H1 (cell line): Measurements from ENCODE around the gene KCNJ9. TPM values are rescaled to one million over a fixed set of nuclear protein-coding genes. Genes with fewer than 3 reads are reported as not detected.
A peak's percentile ranks its signal among the peaks of the same experiment; 100 is the strongest.

Source experiments
- ASH2L ChIP-seq: fragments of 200-600, 300-600 bp; sonication (generic); IDR thresholded peaks from one replicate; pipeline ENCODE4 v1.7.1; 2017; ENCODE audit warnings: low read length
- CBX8 ChIP-seq: fragments of 300-800, 300-1000 bp; sonication (generic); IDR thresholded peaks from 2 replicates; pipeline ENCODE4 v1.7.1; 2016; ENCODE audit warnings: low read depth, low read length, borderline replicate concordance
- CEBPB ChIP-seq: IDR thresholded peaks from 2 replicates; pipeline ENCODE4 v1.6.1; 2012; ENCODE audit warnings: low read depth, low read length
- CHD1 ChIP-seq: IDR thresholded peaks from 2 replicates; pipeline ENCODE4 v1.6.1; 2012; ENCODE audit warnings: low read depth, low read length, improper control_type of control experiment
- CHD2 ChIP-seq: IDR thresholded peaks from 2 replicates; pipeline ENCODE4 v1.6.1; 2012; ENCODE audit warnings: low read length, improper control_type of control experiment
- GABPA ChIP-seq: IDR thresholded peaks from 2 replicates; pipeline ENCODE4 v1.6.1; 2011; ENCODE audit warnings: mild to moderate bottlenecking, low read length, moderate library complexity, borderline replicate concordance; ENCODE audit not compliant: insufficient read depth
- GTF2F1 ChIP-seq: IDR thresholded peaks from 2 replicates; pipeline ENCODE4 v1.6.1; 2012; ENCODE audit warnings: low read depth, low read length, improper control_type of control experiment, borderline replicate concordance
- KDM4A ChIP-seq: IDR thresholded peaks from one replicate; pipeline ENCODE4 v1.7.1; 2012; ENCODE audit warnings: low read depth, mild to moderate bottlenecking, moderate library complexity, low read length, inconsistent platforms; ENCODE audit not compliant: severe bottlenecking
- MAFK ChIP-seq: IDR thresholded peaks from 2 replicates; pipeline ENCODE4 v1.6.1; 2012; ENCODE audit warnings: low read depth, mild to moderate bottlenecking, improper control_type of control experiment, low read length
- NANOG ChIP-seq: IDR thresholded peaks from 2 replicates; pipeline ENCODE4 v1.6.1; 2011; ENCODE audit warnings: low read length, low read depth, mild to moderate bottlenecking, inconsistent platforms; ENCODE audit not compliant: insufficient read depth, poor library complexity, severe bottlenecking
- PHF8 ChIP-seq: fragments of 200-600 bp; sonication (generic); conservative IDR thresholded peaks from 2 replicates; pipeline ENCODE4 v1.7.1; 2012; ENCODE audit warnings: low read depth, mild to moderate bottlenecking, inconsistent platforms, low read length, moderate library complexity
- POLR2AphosphoS5 ChIP-seq: IDR thresholded peaks from 2 replicates; pipeline ENCODE4 v1.6.1; 2011; ENCODE audit warnings: low read depth, low read length
- RNF2 ChIP-seq: fragments of 200-900, 300-1000 bp; sonication (generic); IDR thresholded peaks from 2 replicates; pipeline ENCODE4 v1.7.1; 2016; ENCODE audit warnings: borderline replicate concordance, low read depth, mild to moderate bottlenecking, antibody characterized with exemption, low read length; ENCODE audit not compliant: poor library complexity, severe bottlenecking; ENCODE audit errors: missing control alignments
- SAP30 ChIP-seq: fragments of 300-600 bp; sonication (generic); IDR thresholded peaks from 2 replicates; pipeline ENCODE4 v1.7.1; 2012; ENCODE audit warnings: low read length, moderate library complexity, mild to moderate bottlenecking, inconsistent platforms; ENCODE audit not compliant: insufficient read depth, insufficient replicate concordance
- SP4 ChIP-seq: IDR thresholded peaks from 2 replicates; pipeline ENCODE4 v1.6.1; 2012; ENCODE audit warnings: low read length, inconsistent platforms
- TAF1 ChIP-seq: IDR thresholded peaks from 2 replicates; pipeline ENCODE4 v1.6.1; 2011; ENCODE audit warnings: mild to moderate bottlenecking, low read depth, low read length
- TEAD4 ChIP-seq: IDR thresholded peaks from 2 replicates; pipeline ENCODE4 v1.6.1; 2012; ENCODE audit warnings: low read depth, low read length, inconsistent platforms, mixed read lengths
- USF2 ChIP-seq: IDR thresholded peaks from 2 replicates; pipeline ENCODE4 v1.6.1; 2011; ENCODE audit warnings: low read length, improper control_type of control experiment
- YY1 ChIP-seq: IDR thresholded peaks from 2 replicates; pipeline ENCODE4 v1.6.1; 2011; ENCODE audit warnings: low read depth, mild to moderate bottlenecking, low read length
- polyA plus RNA-seq, 7 experiments: library from polyadenylated mRNA; depleted of rRNA in 3 of 7; stranded (reverse) in 5 of 7; unstranded in 2 of 7; fragments of >200 nt in 5 of 7; fragments of 200-250 nt in 2 of 7; gene quantifications; 1 replicate in 5 of 7; 2 replicates in 1 of 7; 4 replicates in 1 of 7; pipeline versions ENCODE4 v1.2.1 to v1.2.3, GENCODE V29; 2011 to 2013; ENCODE audit warnings: missing spikeins in 2 of 7, mixed read lengths in 2 of 7
- total RNA-seq: library from RNA; stranded (reverse); fragmentation: NEBNext Ultra II Directional; extraction: Animal tissue kit (Norgen Biotek cat#: 25700); gene quantifications from 2 replicates; pipeline ENCODE4 v1.2.1, GENCODE V29; 2021
- TF ChIP-seq, protein P1 (sequence below): IDR thresholded peaks from 2 replicates; pipeline ENCODE4 v1.6.1; 2012; ENCODE audit warnings: inconsistent platforms
- TF ChIP-seq, protein P2 (sequence below): IDR thresholded peaks from 2 replicates; pipeline ENCODE4 v1.6.1; 2012; ENCODE audit warnings: low read length, inconsistent platforms

The KCNJ9 gene
- total and polyA plus RNA-seq, 2 of the 8 experiments (the other 6 are each of a cell fraction or from before 2014, with no cell fraction given), result 0.02 to 0.13 TPM

- TF ChIP-seq, protein P1, sequence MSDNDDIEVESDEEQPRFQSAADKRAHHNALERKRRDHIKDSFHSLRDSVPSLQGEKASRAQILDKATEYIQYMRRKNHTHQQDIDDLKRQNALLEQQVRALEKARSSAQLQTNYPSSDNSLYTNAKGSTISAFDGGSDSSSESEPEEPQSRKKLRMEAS, result 0 out of 2 replicates have a peak, but pooled peaks have one; percentile 17
- no peak for TF ChIP-seq PHF8
- TF ChIP-seq KDM4A, result peak; percentile 50
- TF ChIP-seq TAF1, result peak; percentile 31; the same call in 1 of the 2 replicates
- no peak for TF ChIP-seq NANOG
- no peak for TF ChIP-seq POLR2AphosphoS5
- no peak for TF ChIP-seq YY1
- no peak for TF ChIP-seq CHD1
- peak; percentile 56; the same call in 1 of the 2 replicates for TF ChIP-seq TEAD4
- TF ChIP-seq, protein P2, sequence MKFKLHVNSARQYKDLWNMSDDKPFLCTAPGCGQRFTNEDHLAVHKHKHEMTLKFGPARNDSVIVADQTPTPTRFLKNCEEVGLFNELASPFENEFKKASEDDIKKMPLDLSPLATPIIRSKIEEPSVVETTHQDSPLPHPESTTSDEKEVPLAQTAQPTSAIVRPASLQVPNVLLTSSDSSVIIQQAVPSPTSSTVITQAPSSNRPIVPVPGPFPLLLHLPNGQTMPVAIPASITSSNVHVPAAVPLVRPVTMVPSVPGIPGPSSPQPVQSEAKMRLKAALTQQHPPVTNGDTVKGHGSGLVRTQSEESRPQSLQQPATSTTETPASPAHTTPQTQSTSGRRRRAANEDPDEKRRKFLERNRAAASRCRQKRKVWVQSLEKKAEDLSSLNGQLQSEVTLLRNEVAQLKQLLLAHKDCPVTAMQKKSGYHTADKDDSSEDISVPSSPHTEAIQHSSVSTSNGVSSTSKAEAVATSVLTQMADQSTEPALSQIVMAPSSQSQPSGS, result no peak
- no peak for TF ChIP-seq ASH2L
- no peak for TF ChIP-seq SAP30
- TF ChIP-seq CHD2, result 0 out of 2 replicates have a peak, but pooled peaks have one; percentile 18
- TF ChIP-seq CBX8, result no peak
- TF ChIP-seq MAFK, result no peak
- 0 out of 2 replicates have a peak, but pooled peaks have one; percentile 12 for TF ChIP-seq SP4
- TF ChIP-seq GABPA, result no peak
- no peak for TF ChIP-seq USF2
- no peak for TF ChIP-seq GTF2F1
- TF ChIP-seq CEBPB, result no peak
- no peak for TF ChIP-seq RNF2
Measured at GRCh38 chr1:160098852-160099561, 17.7 kb downstream of the KCNJ9 start (continued).
